Measurements from ENCODE around the gene GBP3.

DNA sequence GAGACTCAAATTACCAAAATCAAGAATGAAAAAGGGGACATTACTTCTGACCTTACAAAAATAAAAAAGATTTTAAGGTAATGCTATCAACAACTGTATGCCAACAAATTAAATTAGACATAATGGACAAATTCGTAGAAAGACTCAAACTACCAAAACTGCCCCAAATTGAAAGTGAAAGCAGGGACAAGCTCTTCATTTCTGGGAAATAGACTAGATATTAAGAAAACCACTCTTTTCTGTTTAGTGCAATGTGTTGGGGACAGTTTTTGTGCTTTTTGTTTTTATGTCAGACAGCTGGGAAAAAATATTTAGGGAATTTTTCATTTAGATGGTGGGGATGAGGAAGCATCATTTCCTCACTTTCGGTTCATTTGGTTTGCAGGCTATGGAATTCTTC lies 47.3 kb upstream of the GBP3 start:
- TF ChIP-seq SNAI2 (CRISPR knock-in tag; IDR thresholded peaks at IDR 0.05): no peak
- no peak for TF ChIP-seq ARNTL (CRISPR knock-in tag; IDR thresholded peaks at IDR 0.05; ENCODE audit: borderline replicate concordance, low read depth)
- no peak for TF ChIP-seq PATZ1 (CRISPR knock-in tag; IDR thresholded peaks at IDR 0.05; ENCODE audit: borderline replicate concordance)
- no peak for TF ChIP-seq BACH2 (CRISPR knock-in tag; IDR thresholded peaks at IDR 0.05; ENCODE audit: borderline replicate concordance)
- TF ChIP-seq ZFP30 (CRISPR knock-in tag; IDR thresholded peaks at IDR 0.05): no peak
- TF ChIP-seq, protein P1, sequence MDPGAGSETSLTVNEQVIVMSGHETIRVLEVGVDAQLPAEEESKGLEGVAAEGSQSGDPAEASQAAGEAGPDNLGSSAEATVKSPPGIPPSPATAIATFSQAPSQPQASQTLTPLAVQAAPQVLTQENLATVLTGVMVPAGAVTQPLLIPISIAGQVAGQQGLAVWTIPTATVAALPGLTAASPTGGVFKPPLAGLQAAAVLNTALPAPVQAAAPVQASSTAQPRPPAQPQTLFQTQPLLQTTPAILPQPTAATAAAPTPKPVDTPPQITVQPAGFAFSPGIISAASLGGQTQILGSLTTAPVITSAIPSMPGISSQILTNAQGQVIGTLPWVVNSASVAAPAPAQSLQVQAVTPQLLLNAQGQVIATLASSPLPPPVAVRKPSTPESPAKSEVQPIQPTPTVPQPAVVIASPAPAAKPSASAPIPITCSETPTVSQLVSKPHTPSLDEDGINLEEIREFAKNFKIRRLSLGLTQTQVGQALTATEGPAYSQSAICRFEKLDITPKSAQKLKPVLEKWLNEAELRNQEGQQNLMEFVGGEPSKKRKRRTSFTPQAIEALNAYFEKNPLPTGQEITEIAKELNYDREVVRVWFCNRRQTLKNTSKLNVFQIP (CRISPR knock-in tag; IDR thresholded peaks at IDR 0.05; ENCODE audit: borderline replicate concordance, low read depth): no peak
- TF ChIP-seq, protein P2, sequence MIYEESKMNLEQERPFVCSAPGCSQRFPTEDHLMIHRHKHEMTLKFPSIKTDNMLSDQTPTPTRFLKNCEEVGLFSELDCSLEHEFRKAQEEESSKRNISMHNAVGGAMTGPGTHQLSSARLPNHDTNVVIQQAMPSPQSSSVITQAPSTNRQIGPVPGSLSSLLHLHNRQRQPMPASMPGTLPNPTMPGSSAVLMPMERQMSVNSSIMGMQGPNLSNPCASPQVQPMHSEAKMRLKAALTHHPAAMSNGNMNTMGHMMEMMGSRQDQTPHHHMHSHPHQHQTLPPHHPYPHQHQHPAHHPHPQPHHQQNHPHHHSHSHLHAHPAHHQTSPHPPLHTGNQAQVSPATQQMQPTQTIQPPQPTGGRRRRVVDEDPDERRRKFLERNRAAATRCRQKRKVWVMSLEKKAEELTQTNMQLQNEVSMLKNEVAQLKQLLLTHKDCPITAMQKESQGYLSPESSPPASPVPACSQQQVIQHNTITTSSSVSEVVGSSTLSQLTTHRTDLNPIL (CRISPR knock-in tag; IDR thresholded peaks at IDR 0.05; ENCODE audit: low read depth): no peak
- TF ChIP-seq ZC3H10 (CRISPR knock-in tag; IDR thresholded peaks at IDR 0.05): no peak
- TF ChIP-seq ZFP3 (CRISPR knock-in tag; IDR thresholded peaks at IDR 0.05): no peak
- TF ChIP-seq, protein P3, sequence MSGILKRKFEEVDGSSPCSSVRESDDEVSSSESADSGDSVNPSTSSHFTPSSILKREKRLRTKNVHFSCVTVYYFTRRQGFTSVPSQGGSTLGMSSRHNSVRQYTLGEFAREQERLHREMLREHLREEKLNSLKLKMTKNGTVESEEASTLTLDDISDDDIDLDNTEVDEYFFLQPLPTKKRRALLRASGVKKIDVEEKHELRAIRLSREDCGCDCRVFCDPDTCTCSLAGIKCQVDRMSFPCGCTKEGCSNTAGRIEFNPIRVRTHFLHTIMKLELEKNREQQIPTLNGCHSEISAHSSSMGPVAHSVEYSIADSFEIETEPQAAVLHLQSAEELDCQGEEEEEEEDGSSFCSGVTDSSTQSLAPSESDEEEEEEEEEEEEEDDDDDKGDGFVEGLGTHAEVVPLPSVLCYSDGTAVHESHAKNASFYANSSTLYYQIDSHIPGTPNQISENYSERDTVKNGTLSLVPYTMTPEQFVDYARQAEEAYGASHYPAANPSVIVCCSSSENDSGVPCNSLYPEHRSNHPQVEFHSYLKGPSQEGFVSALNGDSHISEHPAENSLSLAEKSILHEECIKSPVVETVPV (CRISPR knock-in tag; IDR thresholded peaks at IDR 0.05): no peak
- no peak for TF ChIP-seq PPARA (CRISPR knock-in tag; IDR thresholded peaks at IDR 0.05; ENCODE audit: borderline replicate concordance)
- no peak for TF ChIP-seq RARB (CRISPR knock-in tag; IDR thresholded peaks at IDR 0.05)

Measured in SK-N-SH treated with all-trans-retinoic acid at 6 μM for 48 hours (cell line).